AG09309 (cell line): ENCODE results near the gene MYO16.
"Not testable (repeated sequence)": the region's sequence is repeated elsewhere in the genome, so short reads cannot be mapped to it uniquely, and the experiment has no call there.

Source experiments
- DNase-seq: peaks from one replicate; pipeline ENCODE4 v3.0.0-alpha.2; 2010; ENCODE audit warnings: low read depth
- H3K4me3 ChIP-seq: 2 replicates; pipeline ENCODE4 v1.5.1; 2011; ENCODE audit warnings: mild to moderate bottlenecking, low read depth, low read length, moderate library complexity; ENCODE audit not compliant: control insufficient read depth
- TF ChIP-seq, protein P1 (sequence below): IDR thresholded peaks from 2 replicates; pipeline ENCODE4 v1.5.1; 2011; ENCODE audit warnings: mild to moderate bottlenecking, low read depth, low read length, inconsistent platforms; ENCODE audit not compliant: insufficient read depth, control insufficient read depth; ENCODE audit errors: missing control alignments

Gene MYO16

DNA sequence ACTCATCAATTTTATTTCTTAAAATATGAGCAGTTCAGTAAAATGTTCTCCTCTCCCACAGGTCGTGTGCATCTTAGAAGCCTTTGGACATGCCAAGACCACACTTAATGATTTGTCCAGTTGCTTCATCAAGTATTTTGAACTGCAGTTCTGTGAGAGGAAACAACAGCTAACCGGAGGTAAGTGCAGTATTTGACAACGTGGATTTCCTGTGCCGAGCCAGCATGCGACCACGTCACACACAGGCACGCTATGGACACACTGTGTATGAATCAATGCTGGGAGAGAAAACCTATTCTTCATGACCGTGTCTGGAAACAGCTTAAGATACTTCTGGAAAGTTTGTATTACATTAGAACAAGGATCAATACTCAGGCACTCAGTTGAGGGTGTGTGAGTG is 268.5 kb downstream of the MYO16 start:
- no peak for DNase-seq
- TF ChIP-seq, protein P1, sequence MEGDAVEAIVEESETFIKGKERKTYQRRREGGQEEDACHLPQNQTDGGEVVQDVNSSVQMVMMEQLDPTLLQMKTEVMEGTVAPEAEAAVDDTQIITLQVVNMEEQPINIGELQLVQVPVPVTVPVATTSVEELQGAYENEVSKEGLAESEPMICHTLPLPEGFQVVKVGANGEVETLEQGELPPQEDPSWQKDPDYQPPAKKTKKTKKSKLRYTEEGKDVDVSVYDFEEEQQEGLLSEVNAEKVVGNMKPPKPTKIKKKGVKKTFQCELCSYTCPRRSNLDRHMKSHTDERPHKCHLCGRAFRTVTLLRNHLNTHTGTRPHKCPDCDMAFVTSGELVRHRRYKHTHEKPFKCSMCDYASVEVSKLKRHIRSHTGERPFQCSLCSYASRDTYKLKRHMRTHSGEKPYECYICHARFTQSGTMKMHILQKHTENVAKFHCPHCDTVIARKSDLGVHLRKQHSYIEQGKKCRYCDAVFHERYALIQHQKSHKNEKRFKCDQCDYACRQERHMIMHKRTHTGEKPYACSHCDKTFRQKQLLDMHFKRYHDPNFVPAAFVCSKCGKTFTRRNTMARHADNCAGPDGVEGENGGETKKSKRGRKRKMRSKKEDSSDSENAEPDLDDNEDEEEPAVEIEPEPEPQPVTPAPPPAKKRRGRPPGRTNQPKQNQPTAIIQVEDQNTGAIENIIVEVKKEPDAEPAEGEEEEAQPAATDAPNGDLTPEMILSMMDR = no peak
- H3K4me3 ChIP-seq = no peak overlapping the region

DNA sequence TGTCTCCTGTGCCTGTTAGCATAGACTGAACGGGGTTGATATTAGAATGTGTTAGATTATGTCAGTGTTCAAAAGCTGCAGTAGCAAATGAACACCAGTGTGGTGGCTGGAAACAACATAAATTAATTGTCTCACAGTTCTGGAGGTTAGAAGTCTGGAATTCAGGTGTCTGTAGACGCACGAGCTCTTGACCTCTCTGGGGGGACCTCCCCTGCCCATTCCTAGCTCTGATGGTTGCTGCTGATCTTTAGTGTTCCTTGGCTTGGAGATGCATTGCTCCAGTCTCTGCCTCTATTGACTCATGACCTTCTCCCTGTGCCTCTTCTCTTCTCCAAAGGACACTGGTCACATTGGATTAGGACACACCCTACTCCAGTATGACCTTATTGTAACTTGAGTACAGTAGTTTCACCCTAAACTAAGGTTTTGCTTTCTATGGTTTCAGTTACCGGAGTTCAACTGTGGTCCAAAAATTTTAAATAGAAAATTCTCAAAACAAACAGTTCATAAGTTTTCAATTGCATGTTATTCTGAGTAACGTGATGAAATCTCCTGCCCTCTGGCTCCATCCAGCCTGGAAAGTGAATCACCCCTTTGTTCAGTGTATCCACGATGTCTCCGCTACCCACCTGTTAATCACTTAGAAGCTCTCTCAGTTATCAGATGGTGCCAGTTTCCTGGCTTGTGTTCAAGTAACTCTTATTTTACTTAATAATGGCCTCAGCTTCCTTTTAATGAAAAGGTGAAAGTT is 273.2 kb downstream of the MYO16 start:
- no peak overlapping the region for H3K4me3 ChIP-seq
- no peak for DNase-seq
- TF ChIP-seq, protein P1 = no peak

GRCh38 chr13:108903613-108904012 is 274.2 kb downstream of the MYO16 start:
- no peak for DNase-seq
- TF ChIP-seq, protein P1 = no peak
- H3K4me3 ChIP-seq = no peak overlapping the region

DNA sequence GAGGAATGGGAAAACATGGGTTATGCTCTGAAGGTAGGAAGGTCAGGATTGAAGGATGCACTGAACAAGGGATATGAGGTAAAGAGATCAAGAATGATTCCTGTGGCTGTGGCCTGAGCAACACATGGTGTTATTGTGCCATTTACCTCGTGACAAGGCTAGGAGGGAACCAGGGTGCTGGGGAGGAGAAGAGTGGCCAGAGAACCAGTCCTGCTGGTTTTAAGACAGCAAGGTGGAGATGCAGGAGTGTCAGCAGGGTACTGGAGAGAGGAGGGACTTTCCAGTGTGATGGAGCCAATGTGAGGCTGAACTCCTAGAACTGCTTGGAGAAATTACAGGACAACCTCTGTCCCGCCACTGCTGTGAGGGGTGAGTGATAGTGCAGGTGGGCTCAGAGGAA is 282.4 kb downstream of the MYO16 start:
- DNase-seq = no peak
- H3K4me3 ChIP-seq = no peak overlapping the region
- TF ChIP-seq, protein P1 = no peak

DNA sequence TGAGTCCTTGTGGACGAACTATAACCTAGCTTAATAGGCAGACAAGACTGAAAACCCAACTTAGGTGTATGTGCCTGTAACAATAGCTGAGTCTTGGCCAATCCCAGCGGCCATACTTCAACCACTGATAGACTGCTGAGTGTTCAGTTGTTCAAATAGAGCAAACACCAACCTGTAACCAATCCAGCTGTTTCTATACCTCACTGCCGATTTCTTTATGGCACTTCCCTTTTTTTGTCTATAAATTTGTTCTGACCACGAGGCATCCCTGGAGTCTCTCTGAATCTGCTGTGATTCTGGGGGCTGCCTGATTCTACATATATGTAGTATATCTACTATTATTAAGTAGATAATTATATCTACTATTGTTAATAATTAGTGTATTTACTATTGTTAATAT is 284.3 kb downstream of the MYO16 start:
- DNase-seq, H3K4me3 ChIP-seq: not testable (repeated sequence)

DNA sequence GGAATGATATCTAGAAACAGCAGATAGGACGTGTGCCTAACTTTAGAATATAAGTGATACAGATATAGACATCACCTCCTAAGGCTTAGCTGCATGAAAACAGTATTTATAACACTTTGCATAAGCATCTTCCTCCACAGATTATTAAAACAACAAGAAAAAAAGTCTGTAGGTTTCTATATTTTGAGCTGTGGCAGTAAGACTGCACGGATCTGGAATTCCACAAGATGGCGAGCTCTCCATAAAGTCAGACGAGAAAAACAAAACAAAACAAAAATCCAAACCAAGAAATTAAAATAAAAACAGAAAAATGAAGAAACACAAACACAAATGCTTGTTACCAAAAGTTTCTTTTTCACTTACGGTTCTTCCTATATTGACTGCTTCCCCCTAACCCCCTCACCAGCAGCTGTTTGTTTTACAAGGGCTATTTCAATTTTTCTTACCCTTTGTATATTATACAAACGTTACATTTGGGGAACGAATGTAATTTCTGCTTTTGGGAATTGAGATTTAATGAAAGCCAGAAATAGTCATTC is 285.8 kb downstream of the MYO16 start:
- TF ChIP-seq, protein P1 = peak; percentile 64
- DNase-seq = no peak
- H3K4me3 ChIP-seq = peak overlapping the region; percentile 12; the same call in 1 of the 2 replicates

GRCh38 chr13:108915634-108916512 is 286.5 kb downstream of the MYO16 start:
- DNase-seq = peak; percentile 55
- TF ChIP-seq, protein P1 = no peak
- H3K4me3 ChIP-seq = no peak overlapping the region
